Suppressor macrophage treated with lipopolysaccharide for 4 hours (primary cell): ENCODE results near the gene ASCL1.

Experiments used
- DNase-seq: peaks from one replicate; pipeline ENCODE4 v3.0.0-alpha.2; 2020

The ASCL1 gene

GRCh38 chr12:102957339-102958050, at the start of gene ASCL1:
Gene ASCL1 (plus strand): TSS chr12:102957674. CDS start chr12:102958245, 571 bp downstream.
- no peak for DNase-seq

DNA sequence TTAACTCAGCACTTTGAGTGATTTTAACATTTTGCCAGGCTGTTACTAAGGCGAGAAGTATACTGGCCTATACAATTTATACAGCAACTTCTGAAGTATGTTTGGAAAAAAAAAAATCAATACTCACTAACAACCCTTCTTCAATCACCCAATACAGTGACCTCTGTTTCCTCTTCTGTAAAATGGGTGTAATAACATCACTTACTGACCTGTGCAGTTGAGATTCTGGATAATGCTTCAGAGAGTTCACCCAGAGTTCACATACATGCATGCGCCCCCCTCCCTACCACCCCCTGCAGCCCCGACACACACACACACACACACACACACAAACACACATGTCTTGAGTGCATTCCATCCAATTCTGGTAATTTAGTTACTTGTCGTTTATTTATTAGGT, 49.6 kb upstream of the ASCL1 start:
- no peak for DNase-seq

DNA sequence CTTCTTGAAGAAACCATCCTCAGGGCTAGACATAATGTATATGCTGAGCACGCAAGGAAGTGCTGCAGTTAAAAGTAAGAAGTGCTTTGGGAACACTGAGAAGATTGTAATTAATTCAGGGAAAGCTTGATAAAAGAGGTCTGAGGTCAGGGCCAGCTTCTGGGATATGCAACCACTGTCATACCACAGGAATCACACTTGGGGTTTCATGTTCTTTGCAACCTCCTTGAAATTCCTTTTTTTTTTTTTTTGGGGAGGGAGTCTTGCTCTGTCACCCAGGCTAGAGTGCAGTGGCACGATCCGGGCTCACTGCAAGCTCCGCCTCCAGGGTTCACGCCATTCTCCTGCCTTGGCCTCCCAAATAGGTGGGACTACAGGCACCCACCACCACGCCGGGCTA, 47.3 kb upstream of the ASCL1 start:
- no peak for DNase-seq

DNA sequence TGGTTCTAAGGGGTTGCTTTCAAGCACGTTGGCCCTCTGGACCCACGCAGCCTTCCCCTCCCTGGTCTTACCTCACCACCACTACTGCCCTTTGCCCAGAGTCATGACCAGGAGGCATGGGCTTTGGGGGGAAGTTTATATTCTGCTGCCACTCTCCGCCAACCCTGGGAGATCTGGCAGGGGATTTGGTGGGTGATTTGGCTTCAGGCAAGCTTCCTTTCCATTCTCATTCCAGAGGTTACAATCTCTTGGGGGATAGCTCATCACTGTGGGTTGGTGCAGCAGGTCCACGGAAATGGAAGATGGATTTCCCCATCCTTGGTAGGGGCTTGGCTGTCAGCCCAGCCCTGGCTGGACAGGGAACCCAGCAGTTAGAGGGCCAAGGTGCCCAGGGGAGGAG, 46.7 kb upstream of the ASCL1 start:
- DNase-seq, result no peak

DNA sequence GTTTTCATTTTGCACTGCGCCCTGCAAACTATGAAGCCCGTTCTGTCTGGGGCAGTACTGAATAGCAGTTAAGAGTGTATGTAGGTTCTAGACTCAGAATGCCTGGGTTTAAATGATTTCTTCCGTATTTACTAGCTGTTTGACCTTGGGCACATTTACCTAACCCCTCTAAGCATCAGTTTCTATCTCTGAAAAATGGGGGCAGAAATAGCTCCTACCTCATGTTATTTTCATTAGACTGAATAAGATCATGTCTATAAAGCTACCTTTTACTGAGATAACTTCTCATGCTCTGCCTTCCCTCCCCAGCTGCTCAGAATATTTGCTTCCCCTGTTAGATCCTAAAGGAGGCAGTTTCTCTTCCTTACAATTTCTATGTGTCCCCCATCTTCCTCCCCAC, 46.2 kb upstream of the ASCL1 start:
- DNase-seq, result no peak

DNA sequence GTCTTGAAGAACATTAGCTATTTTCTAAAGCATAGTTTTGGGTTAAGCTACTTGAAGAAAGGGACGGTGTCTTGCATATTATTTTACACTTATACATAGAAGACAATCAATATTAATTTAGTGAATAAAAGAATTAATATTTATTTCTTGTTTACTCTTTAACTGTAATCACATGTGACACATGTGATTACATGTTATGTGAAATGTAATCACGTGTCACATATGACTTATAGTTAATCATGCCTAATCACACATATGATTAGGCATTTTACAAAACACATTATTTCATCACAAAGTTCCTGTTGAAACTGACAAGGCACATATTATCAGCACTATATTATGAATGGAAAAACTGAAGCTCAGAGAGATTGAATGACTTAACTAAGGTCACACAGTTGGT, 45.2 kb upstream of the ASCL1 start:
- DNase-seq, result no peak

DNA sequence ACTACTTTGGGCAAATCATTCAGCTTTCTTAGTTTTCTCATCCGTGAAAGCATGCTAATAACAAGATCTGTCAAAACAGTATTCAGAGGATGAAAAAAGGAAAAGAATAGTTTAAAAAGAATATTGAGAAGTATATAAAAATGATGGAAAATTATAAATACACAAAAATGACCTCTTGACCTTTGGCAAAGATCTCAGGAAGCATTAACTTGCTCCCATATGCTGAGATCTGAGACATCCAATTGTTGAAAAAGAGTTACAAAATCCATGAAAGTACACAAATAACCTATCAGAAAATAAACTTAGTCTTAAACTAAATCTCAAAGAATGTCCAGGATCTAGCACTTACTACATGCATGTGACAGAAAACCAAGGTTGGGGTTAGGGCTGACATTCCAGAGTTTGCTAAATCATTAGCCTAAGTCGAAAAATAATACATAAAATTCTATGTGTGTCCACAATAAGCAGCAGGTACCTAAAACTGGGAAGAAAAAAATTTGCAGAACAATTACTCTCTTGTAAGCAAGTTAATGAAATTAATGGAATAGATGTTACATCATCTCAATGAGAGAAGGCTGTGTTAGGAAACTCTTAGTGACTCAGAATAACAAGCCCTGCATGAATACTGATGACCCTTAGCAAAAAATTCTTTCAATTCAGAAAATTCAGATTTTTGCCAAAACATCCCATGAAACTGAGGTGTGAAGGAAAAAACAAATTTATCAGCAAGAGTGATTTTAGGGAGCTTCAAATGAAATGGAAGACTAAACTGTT, 43.8 kb upstream of the ASCL1 start:
- no peak for DNase-seq

- DNase-seq, result no peak
These were observed 41.0 kb upstream of the ASCL1 start for GRCh38 chr12:102916252-102917025.

GRCh38 chr12:102917026-102917787, 40.3 kb upstream of the ASCL1 start, which contains the start of gene PAH:
Gene PAH (minus strand): TSS chr12:102917244. CDS start chr12:102917130, 114 bp downstream.
- no peak for DNase-seq

GRCh38 chr12:102918840-102919239, 38.6 kb upstream of the ASCL1 start:
- no peak for DNase-seq

DNA sequence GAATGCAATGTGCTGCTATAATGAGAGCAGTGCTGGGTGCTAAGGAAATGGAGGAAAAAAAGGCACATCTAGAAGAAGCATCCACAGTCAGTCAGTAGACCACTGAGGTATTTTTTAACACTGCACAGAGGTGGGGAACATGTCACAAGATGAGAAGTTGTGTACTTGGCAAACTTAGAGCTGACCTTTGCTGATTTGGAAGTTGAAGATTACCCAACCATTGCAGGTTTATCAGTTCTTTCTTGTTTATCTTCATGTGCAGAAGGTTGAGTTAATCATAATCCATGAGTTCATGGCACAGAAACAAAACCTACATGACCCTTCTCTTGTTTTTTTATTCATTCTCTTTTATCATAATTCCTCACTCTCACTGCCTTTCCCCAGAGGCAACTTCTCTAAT, 37.2 kb upstream of the ASCL1 start:
- no peak for DNase-seq

DNA sequence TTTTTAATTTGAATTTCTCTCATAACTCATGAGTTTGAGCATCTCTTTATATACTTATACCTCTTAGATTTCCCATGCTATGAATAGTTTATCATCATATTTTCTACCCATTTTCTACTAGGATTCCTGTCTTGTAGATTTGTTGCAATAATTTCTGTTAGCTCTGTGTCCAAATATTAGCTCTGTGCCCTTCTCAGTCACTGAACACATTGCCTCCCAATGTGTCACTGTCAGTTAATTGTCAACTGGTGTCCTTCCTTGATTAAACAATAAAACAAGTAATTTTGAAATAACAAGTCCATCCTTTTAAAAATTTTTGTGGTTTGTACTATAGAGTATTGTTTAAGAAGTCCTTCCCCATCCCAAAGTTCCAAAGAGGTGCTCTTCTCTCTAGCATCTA, 36.2 kb upstream of the ASCL1 start:
- no peak for DNase-seq

GRCh38 chr12:102927220-102927619, 30.3 kb upstream of the ASCL1 start:
- no peak for DNase-seq

DNA sequence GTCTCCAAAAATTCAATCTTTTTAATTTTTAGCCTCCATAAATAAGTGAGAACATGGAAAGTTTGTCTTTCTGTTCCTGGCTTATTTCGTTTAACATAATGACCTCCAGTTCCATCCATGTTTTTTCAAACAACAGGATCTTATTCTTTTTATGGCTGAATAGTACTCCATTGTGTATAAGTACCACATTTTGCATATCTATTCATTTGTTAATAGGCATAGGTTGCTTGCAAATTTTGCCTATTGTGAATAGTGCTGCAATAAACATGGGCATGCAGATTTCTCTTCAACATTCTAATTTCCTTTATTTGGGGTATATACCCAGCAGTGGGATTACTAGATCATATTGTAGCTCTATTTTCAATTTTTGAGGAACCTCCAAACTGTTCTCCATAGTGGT, 24.3 kb upstream of the ASCL1 start:
- no peak for DNase-seq

DNA sequence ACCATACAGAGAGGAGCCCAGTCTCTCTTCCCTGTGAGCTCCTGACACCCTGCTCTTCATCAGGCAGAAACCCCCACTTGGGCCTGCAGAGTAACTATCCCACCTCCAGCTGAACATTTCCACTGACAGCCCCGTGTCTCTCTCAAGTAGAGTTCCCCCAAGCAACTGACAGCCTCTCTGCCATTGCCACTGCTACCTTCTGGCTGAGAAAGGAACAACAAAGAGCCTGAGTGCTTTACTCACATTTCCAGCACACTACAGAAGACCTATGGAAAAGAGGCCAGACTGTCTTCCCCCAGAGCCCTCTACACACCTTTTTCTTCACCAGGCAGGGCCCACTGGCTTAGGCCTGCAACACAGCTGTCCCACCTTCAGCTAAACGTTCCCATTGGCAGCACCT, 18.4 kb upstream of the ASCL1 start:
- no peak for DNase-seq

- DNase-seq, result no peak
These were observed 17.7 kb upstream of the ASCL1 start for GRCh38 chr12:102939670-102940222.

- no peak for DNase-seq
These were observed 11.4 kb upstream of the ASCL1 start for GRCh38 chr12:102946042-102946441.

GRCh38 chr12:102948941-102949352, 8.5 kb upstream of the ASCL1 start:
- DNase-seq, result peak; percentile 41

- DNase-seq, result no peak
These were observed 7.1 kb upstream of the ASCL1 start for GRCh38 chr12:102950107-102950949.

GRCh38 chr12:102950950-102951619, 6.4 kb upstream of the ASCL1 start:
- no peak for DNase-seq

DNA sequence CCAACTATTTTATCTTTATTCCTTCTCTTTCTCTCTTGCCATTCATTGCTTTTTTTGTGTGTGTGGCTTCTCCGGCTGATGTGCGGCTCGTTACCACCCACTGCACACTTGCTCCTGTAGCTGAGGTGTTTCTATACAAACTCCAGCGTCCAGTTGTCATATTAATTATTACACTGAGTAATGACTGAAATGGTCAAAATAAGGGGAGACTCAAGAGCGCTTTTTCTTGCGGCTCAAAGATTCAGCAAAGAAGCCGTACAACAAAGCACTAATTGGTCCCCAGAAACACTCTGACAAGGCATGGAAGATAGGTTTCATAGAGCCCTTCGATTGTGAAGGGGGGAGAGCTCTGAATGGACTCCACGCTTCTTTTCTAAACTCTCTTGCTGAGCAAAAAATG, 5.6 kb upstream of the ASCL1 start:
- no peak for DNase-seq
